Tibial artery (tissue), 4 donors: ENCODE measurements around the gene PRMT7.

Experiments used
- DNase-seq, 2 donors: peaks; one replicate each; pipeline ENCODE4 v3.0.0-alpha.2; 2019
- H3K27ac ChIP-seq, 2 donors: fragments of 200-600 bp; sonication (generic) in 1 of 2; 1 replicate in 1 of 2; 2 replicates in 1 of 2; pipeline ENCODE4 v1.5.1; 2018 to 2019; ENCODE audit warnings: mild to moderate bottlenecking in 1 of 2
- H3K27me3 ChIP-seq, 2 donors: fragments of 200-600 bp; sonication (generic) in 1 of 2; one replicate each; pipeline versions ENCODE4 v1.5.1 to v1.6.0; 2016 to 2019
- H3K36me3 ChIP-seq, 3 donors: fragments of 200-600 bp; sonication (generic) in 2 of 3; one replicate each; pipeline ENCODE4 v1.5.1; 2016 to 2019; ENCODE audit warnings: mild to moderate bottlenecking in 2 of 3
- H3K4me1 ChIP-seq, 4 donors: fragments of 200-600 bp; sonication (generic) in 2 of 4; 1 replicate in 3 of 4; 2 replicates in 1 of 4; pipeline ENCODE4 v1.5.1; 2016 to 2019
- H3K4me3 ChIP-seq, 2 donors: fragments of 200-600 bp; sonication (generic) in 1 of 2; 1 replicate in 1 of 2; 2 replicates in 1 of 2; pipeline ENCODE4 v1.5.1; 2018 to 2019; ENCODE audit warnings: mild to moderate bottlenecking in 2 of 2
- H3K9me3 ChIP-seq, 3 donors: fragments of 200-600 bp; sonication (generic) in 1 of 3; one replicate each; pipeline ENCODE4 v1.5.1; 2016 to 2019
- intact Hi-C: fragments of 100-400 bp; cut with DNase I; formaldehyde crosslinking; loops from one replicate; pipeline ENCODE4 v1.15.0; 2023; ENCODE audit warnings: low total_unique reads
- TF ChIP-seq, protein P1 (sequence below), 2 experiments: fragments of 200-600 bp in 1 of 2; fragments of 450-650 bp in 1 of 2; IDR thresholded peaks; one replicate each; pipeline ENCODE4 v1.5.1; 2017 to 2019; ENCODE audit warnings: antibody characterized with exemption in 2 of 2, mild to moderate bottlenecking in 1 of 2, moderate library complexity in 1 of 2

Gene PRMT7

GRCh38 chr16:68299571-68300453 is 11.0 kb upstream of the PRMT7 start:
- Histone ChIP-seq H3K36me3 (peaks cover 76 to 94% (median 92%) of the 10 kb centered on the region in 3 donors), H3K27ac (peak overlapping the region in 1 of 2 donors; percentile 39), H3K4me1 (peaks cover 0 to 13% (median 4%) of the 10 kb centered on the region in 4 donors), H3K4me3 (no peak overlapping the region), H3K27me3 (no peaks in the 10 kb centered on the region), H3K9me3 (no peaks in the 10 kb centered on the region)
- TF ChIP-seq, protein P1, sequence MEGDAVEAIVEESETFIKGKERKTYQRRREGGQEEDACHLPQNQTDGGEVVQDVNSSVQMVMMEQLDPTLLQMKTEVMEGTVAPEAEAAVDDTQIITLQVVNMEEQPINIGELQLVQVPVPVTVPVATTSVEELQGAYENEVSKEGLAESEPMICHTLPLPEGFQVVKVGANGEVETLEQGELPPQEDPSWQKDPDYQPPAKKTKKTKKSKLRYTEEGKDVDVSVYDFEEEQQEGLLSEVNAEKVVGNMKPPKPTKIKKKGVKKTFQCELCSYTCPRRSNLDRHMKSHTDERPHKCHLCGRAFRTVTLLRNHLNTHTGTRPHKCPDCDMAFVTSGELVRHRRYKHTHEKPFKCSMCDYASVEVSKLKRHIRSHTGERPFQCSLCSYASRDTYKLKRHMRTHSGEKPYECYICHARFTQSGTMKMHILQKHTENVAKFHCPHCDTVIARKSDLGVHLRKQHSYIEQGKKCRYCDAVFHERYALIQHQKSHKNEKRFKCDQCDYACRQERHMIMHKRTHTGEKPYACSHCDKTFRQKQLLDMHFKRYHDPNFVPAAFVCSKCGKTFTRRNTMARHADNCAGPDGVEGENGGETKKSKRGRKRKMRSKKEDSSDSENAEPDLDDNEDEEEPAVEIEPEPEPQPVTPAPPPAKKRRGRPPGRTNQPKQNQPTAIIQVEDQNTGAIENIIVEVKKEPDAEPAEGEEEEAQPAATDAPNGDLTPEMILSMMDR (IDR thresholded peaks at IDR 0.05) = no peak
- intact Hi-C loops = no loop called here
- DNase-seq = no peak

- Histone ChIP-seq H3K27ac (no peak overlapping the region), H3K4me1 (peaks cover 0 to 13% (median 4%) of the 10 kb centered on the region in 4 donors), H3K9me3 (no peaks in the 10 kb centered on the region), H3K4me3 (no peak overlapping the region), H3K36me3 (peaks cover 67 to 99% (median 86%) of the 10 kb centered on the region in 3 donors), H3K27me3 (no peaks in the 10 kb centered on the region)
- DNase-seq = no peak
- TF ChIP-seq, protein P1 (IDR thresholded peaks at IDR 0.05) = no peak
- intact Hi-C loops = no loop called here
Observed at GRCh38 chr16:68300734-68301459, 9.9 kb upstream of the PRMT7 start.

DNA sequence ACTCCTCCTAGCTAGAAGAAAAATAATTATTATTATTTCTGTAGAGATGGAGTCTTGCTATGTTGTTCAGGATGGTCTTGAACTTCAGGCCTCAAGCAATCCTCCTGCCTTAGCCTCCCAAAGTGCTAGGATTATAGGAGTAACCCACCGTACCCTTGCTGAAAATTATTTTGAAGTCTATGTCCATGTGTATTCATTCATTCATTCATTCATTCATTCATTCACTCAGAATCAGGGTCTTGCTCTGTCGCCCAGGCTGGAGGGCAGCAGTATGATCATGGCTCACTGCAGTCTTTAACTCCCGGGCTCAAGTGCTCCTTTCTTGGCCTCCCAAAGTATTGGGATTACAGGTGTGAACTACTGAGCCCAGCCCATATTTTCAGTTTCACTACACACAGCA is 4.2 kb upstream of the PRMT7 start:
- no peak overlapping the region for H3K4me3 ChIP-seq
- TF ChIP-seq, protein P1 (IDR thresholded peaks at IDR 0.05) = no peak
- intact Hi-C loops = no loop called here
- DNase-seq = no peak
- no peak overlapping the region for H3K27ac ChIP-seq
- H3K4me1 ChIP-seq = peaks cover 0 to 28% (median 19%) of the 10 kb centered on the region in 4 donors
- peaks cover 34 to 75% (median 62%) of the 10 kb centered on the region in 3 donors for H3K36me3 ChIP-seq
- no peaks in the 10 kb centered on the region for H3K27me3 ChIP-seq
- H3K9me3 ChIP-seq = no peaks in the 10 kb centered on the region

DNA sequence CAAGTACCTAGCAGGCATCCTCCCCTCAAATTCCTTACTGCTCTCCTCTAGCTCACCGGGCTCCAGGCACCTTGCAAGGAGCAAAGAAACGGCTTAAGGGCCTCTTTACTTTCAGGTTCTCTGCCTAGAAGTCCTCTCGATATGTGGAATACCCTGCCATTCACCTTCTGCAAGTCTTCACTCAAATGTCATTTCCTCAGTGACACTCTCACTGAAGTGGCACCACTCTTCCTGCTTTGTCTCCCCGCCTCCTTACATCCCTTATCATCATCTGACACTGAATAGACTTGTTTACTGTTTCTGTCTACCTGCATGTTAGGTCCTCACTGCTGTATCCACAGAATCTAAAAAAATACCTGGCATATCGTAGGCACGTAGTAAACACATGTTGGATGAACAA is 1.0 kb upstream of the PRMT7 start:
- intact Hi-C loops = loop anchor here (1.0 kb wide), 1 partner anchor 45 kb away; the partner anchor contains the start of gene SLC7A6
- Histone ChIP-seq H3K27me3 (no peaks in the 10 kb centered on the region), H3K4me3 (peak overlapping the region; percentile 64 to 91), H3K36me3 (peaks cover 10 to 46% (median 30%) of the 10 kb centered on the region in 3 donors), H3K9me3 (no peaks in the 10 kb centered on the region), H3K4me1 (peaks cover 0 to 40% (median 22%) of the 10 kb centered on the region in 4 donors), H3K27ac (peak overlapping the region; percentile 71 to 79)
- TF ChIP-seq, protein P1 (IDR thresholded peaks at IDR 0.05) = no peak
- no peak for DNase-seq

GRCh38 chr16:68310437-68310773 is 414 bp upstream of the PRMT7 start:
- Histone ChIP-seq H3K9me3 (no peaks in the 10 kb centered on the region), H3K4me3 (peak overlapping the region; percentile 64 to 91), H3K36me3 (peaks cover 8 to 46% (median 29%) of the 10 kb centered on the region in 3 donors), H3K4me1 (peaks cover 0 to 40% (median 22%) of the 10 kb centered on the region in 4 donors), H3K27me3 (no peaks in the 10 kb centered on the region), H3K27ac (peak overlapping the region; percentile 71 to 79)
- DNase-seq = no peak
- intact Hi-C loops = loop anchor here (1.0 kb wide), 1 partner anchor 46 kb away; the partner anchor contains the start of gene SLC7A6
- TF ChIP-seq, protein P1 (IDR thresholded peaks at IDR 0.05) = no peak
